HK-2 (cell line): ENCODE data around the gene NSD2.
A peak's percentile ranks its signal among the peaks of the same experiment; 100 is the strongest.
"Not testable (repeated sequence)": the region's sequence is repeated elsewhere in the genome, so short reads cannot be mapped to it uniquely, and the experiment has no call there.

Experiments used
- DNase-seq: peaks from one replicate; pipeline ENCODE4 v3.0.0-alpha.2; 2018; ENCODE audit not compliant: unreplicated experiment

Gene NSD2

GRCh38 chr4:1842339-1842895 lies 28.8 kb upstream of the NSD2 start:
- DNase-seq = no peak

- no peak for DNase-seq
Measured at GRCh38 chr4:1842993-1843448, 28.2 kb upstream of the NSD2 start.

GRCh38 chr4:1843852-1844251 lies 27.3 kb upstream of the NSD2 start:
- no peak for DNase-seq

- DNase-seq = not testable (repeated sequence)
Measured at GRCh38 chr4:1844618-1845017, 26.6 kb upstream of the NSD2 start.

GRCh38 chr4:1846580-1846979 lies 24.6 kb upstream of the NSD2 start:
- DNase-seq = no peak

- DNase-seq = no peak
Measured at GRCh38 chr4:1850276-1850675, 20.9 kb upstream of the NSD2 start.

- DNase-seq = no peak
Measured at GRCh38 chr4:1851160-1851559, 20.0 kb upstream of the NSD2 start.

GRCh38 chr4:1851575-1852410 lies 19.4 kb upstream of the NSD2 start:
- DNase-seq = no peak

- DNase-seq = no peak
Measured at GRCh38 chr4:1852904-1853623, 18.1 kb upstream of the NSD2 start.

GRCh38 chr4:1854752-1855151 lies 16.4 kb upstream of the NSD2 start:
- no peak for DNase-seq

GRCh38 chr4:1855333-1856070 lies 15.7 kb upstream of the NSD2 start:
- peak; percentile 41 for DNase-seq

GRCh38 chr4:1856071-1856942 lies 14.9 kb upstream of the NSD2 start, which contains the start of gene LETM1:
Gene LETM1 (minus strand): TSS chr4:1856156. CDS start chr4:1855950, 206 bp downstream.
- DNase-seq = peak; percentile 97

GRCh38 chr4:1856943-1857699 lies 14.1 kb upstream of the NSD2 start:
- peak; percentile 62 for DNase-seq

GRCh38 chr4:1857931-1858330 lies 13.3 kb upstream of the NSD2 start:
- DNase-seq = no peak

- no peak for DNase-seq
Measured at GRCh38 chr4:1859389-1859753, 11.8 kb upstream of the NSD2 start.

- no peak for DNase-seq
Measured at GRCh38 chr4:1862055-1862911, 8.9 kb upstream of the NSD2 start.

GRCh38 chr4:1862961-1863296 lies 8.3 kb upstream of the NSD2 start:
- DNase-seq = no peak

GRCh38 chr4:1863297-1864033 lies 7.7 kb upstream of the NSD2 start:
- no peak for DNase-seq
